Kidney epithelial cell (primary cell): ENCODE measurements around the gene CKB. TPM values are rescaled to one million over a fixed set of nuclear protein-coding genes. Genes with fewer than 3 reads are reported as not detected.
A peak's percentile ranks its signal among the peaks of the same experiment; 100 is the strongest.

Experiments
- DNase-seq: peaks from one replicate; pipeline ENCODE4 v3.0.0-alpha.2; 2010; ENCODE audit warnings: low read depth
- H3K27me3 ChIP-seq: 2 replicates; pipeline ENCODE4 v1.6.0; 2011; ENCODE audit warnings: low read length; ENCODE audit not compliant: control insufficient read depth, insufficient read depth
- H3K36me3 ChIP-seq: 2 replicates; pipeline ENCODE4 v1.5.1; 2011; ENCODE audit warnings: low read length; ENCODE audit not compliant: control insufficient read depth, insufficient read depth
- H3K4me3 ChIP-seq: 2 replicates; pipeline ENCODE4 v1.5.1; 2011; ENCODE audit warnings: low read depth, mild to moderate bottlenecking, control low read depth, low read length
- CTCF ChIP-seq: IDR thresholded peaks from 2 replicates; pipeline ENCODE4 v1.5.1; 2011; ENCODE audit warnings: mild to moderate bottlenecking, moderate library complexity, low read length, control low read depth, inconsistent platforms; ENCODE audit not compliant: insufficient read depth, poor library complexity, severe bottlenecking
- total RNA-seq: library from RNA; depleted of rRNA; stranded (reverse); fragments of >200 nt; gene quantifications from 2 replicates; pipeline ENCODE4 v1.2.3, GENCODE V29; 2015

CKB gene
- total RNA-seq, 1 donor from 2014 or later: 78.7 TPM

GRCh38 chr14:103532216-103533136 lies 9.8 kb upstream of the CKB start:
- no peak for DNase-seq
- TF ChIP-seq CTCF: no peak
- no peaks in the 10 kb centered on the region for H3K36me3 ChIP-seq
- no peaks in the 10 kb centered on the region for H3K27me3 ChIP-seq
- no peak overlapping the region for H3K4me3 ChIP-seq

GRCh38 chr14:103531421-103532215 lies 9.0 kb upstream of the CKB start:
- Histone ChIP-seq H3K36me3 (no peaks in the 10 kb centered on the region), H3K27me3 (no peaks in the 10 kb centered on the region), H3K4me3 (no peak overlapping the region)
- DNase-seq: no peak
- no peak for TF ChIP-seq CTCF

GRCh38 chr14:103530831-103531230 lies 8.2 kb upstream of the CKB start:
- no peak for DNase-seq
- Histone ChIP-seq H3K27me3 (no peaks in the 10 kb centered on the region), H3K36me3 (no peaks in the 10 kb centered on the region), H3K4me3 (no peak overlapping the region)
- TF ChIP-seq CTCF: no peak

GRCh38 chr14:103530390-103530789 lies 7.8 kb upstream of the CKB start:
- Histone ChIP-seq H3K36me3 (no peaks in the 10 kb centered on the region), H3K27me3 (no peaks in the 10 kb centered on the region), H3K4me3 (no peak overlapping the region)
- TF ChIP-seq CTCF: no peak
- no peak for DNase-seq

GRCh38 chr14:103529383-103530365 lies 7.0 kb upstream of the CKB start:
- Histone ChIP-seq H3K27me3 (no peaks in the 10 kb centered on the region), H3K36me3 (no peaks in the 10 kb centered on the region), H3K4me3 (peak overlapping the region; percentile 91)
- TF ChIP-seq CTCF: no peak
- no peak for DNase-seq
